ENCODE data around the gene ZBTB25.

ZBTB25 gene

DNA sequence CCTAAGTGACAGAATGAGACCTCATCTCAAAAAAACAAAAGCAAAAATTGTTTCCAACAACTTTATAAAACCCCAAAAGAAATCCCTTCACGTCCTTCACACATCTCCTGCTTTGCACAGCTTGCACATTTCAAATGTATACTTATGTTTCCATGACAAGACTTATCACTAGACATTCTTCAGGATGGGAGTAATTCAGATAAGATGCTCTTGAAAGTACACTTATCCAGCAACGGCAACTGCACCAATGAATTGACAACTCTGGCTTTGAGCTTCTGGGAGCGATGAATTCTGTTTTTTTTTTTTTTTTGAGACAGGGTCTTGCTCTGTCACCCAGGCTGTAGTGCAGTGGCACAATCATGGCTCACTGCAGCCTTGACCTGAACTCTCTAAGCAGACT is 69.1 kb downstream of the ZBTB25 start:
- DNase-seq = no peak

DNA sequence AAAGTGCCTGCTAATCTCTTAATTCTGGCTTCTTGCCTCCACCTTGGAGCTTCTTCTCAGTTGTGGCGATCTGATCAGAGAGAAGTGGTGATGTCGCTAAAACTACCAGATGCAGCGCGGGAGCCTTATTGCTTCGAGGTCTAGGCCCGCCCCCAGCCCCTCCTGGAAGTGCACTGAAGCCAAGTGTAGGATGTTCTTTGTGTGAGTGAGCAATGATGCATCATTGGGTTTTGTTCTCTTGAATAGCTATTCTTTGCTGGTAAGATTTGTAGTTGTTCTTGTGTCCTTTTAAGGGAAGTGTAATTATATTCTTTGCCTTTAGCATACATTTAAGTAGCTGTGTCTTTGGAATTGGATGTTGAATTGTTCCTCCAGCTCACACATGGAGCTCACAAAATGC is 79.7 kb downstream of the ZBTB25 start:
- no peak for DNase-seq

DNA sequence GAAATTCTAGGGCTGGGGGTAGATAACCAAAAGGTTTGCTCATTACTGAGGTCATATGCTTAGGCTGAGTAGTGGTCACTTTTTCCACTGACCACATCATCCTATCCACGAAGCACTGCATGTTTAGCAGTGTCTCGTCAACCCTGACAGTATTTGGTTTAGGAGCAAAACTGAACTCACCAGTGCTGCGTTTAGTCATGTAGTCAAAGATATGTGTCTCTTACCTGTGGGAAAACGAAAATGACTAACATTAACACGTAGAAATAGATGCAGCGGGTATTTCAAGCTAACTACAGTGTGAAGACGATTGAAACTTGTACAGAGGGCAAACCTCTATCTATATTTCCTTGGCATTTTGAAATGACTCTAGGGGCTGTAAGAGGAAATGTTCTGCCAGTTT is 80.9 kb downstream of the ZBTB25 start:
- no peak for DNase-seq

DNA sequence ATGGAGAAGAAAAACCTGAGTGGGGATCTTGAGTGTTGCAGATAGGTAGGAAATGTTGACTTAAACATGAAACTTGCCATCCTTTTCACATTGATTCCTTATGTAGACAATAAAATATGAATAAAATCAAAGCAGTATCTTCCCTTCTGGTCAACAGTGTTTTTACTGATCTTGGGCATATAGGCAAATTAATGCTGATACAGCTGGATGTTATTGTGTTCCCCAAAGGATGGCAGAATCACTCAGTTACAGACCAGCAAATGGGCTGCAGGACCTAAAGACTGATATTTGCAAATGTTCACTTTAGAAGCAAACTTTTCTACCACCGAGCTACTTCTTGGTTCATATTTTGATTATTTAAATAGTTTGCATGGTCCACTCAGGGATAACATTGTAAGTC is 81.6 kb downstream of the ZBTB25 start:
- DNase-seq = no peak

DNA sequence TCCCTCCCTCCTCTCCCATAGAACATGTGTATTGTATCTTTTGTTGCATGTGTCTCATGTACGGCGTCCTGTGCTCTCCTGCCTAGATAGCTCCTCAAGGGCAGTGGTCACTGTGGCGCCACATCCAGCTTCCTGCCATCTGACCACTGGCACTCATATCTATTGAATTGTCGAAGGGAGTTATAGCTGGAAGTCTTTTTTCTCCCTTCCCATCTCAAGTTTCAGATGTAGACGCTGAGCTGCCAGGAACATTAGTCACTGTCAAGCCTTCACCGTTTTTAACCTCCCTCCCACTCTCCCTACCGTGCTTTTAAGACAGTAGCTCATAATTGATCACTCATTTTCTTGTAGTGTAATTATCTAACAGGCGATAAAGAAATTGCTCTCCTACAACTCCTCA is 82.5 kb downstream of the ZBTB25 start:
- DNase-seq = no peak

DNA sequence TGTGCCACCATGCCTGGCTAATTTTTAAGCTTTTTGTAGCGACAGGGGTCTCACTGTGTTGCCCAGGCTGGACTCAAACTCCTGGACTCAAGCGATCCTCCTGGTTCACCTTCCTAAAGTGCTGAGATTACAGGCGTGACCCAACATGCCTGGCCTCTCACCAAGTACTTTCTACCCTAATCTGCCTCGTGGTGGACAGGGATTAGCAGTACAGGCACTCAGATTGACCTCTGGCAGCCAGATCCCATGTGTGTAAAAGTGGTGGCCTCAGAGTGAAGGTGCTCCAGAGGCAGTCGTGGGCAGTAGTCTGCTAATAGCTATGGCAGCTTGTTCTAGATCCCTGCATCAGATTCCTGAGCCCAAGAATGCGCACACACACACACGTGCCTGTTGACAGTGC is 84.6 kb downstream of the ZBTB25 start:
- no peak for DNase-seq

DNA sequence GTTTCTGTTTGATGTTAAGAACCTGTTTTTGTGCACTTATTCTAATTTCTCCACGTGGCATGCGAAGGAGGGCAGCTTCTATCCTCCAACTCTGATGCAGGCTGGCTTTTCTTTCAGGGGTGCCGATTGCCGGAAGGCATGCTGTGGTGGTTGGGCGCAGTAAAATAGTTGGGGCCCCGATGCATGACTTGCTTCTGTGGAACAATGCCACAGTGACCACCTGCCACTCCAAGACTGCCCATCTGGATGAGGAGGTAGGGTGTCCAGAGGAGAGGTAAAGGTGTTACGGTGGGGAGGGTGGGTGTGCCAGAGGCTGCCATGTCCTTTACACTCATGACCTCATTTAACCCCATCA is 85.9 kb downstream of the ZBTB25 start:
- DNase-seq = no peak

DNA sequence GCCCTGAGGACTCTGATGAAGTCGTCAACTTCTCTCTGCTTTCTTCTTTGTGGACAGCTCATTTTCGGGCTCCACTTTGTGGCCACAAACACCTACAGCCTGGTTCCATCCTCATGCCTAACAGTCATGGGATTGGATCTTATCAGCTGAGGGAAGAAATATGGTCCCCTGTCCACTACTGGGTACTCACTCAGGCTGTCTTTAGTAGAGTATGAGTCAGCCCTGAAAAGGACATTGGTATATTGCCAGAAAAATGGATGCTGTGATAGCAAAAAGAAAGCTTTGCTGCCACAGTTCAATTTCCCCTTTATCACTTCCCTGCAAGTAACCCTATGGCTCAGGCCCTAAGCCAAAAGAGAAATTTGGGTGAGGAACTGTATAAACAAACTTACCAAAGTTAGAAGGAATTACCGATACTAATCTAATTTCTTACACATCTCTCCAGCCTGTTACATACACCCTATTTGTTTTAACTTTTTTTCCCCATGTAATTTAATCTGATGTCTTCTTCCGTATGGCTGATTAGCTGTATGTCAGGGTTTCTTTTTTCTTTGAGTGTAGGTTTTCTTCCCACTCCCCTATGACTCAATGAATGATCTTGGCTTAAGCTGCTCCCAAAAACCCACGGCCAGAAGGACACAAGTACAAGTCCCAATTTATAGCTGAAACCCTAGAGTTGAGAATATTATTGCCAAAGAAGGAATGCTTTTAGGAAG is 86.4 kb downstream of the ZBTB25 start:
- DNase-seq = no peak

DNA sequence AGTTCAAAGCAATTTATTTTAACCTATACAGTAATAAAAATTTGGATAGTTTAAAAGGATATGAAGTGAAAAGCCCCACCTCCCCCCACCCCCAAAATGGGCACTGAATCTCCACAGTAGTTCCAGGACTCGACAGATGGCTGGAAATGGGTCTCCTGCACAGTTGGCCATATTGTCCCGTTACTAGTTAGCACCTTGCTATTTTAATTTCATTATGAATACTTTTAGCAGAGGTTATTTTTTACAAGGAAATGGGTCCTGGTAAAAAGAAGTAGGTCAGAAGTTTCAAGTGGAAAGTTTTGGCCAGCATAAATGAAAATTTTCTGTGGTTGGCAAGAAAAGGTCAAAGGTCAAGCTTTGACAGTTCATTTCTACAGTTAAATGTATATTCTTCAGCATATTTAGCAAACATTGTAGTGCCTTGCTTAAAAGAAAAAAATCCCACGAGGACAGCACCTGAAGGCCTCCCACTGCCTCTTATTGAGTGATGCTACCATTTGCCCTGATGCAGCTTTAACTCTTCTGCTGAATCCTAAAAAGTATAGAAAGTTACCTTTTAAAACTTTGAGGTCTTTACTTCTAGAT is 87.2 kb downstream of the ZBTB25 start:
- no peak for DNase-seq

DNA sequence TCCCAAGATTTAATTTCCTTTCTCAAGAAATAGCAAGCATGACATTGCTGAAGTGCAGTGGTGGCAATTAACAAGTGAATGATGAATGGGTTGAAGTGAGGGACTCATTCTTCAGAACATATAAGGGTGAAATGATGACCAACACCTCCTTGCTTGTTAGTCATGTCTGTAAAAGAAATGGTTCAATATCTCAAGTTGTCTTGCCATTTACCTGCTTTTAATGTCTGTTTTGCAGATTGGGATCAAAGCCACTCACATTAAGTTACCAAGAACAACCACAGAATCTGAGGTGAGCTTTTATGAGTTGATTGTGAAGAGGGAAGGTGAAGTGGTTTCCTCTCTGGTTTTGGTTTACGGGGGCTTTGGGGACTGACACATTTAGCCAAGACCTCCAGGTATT is 91.4 kb downstream of the ZBTB25 start:
- DNase-seq = no peak

DNA sequence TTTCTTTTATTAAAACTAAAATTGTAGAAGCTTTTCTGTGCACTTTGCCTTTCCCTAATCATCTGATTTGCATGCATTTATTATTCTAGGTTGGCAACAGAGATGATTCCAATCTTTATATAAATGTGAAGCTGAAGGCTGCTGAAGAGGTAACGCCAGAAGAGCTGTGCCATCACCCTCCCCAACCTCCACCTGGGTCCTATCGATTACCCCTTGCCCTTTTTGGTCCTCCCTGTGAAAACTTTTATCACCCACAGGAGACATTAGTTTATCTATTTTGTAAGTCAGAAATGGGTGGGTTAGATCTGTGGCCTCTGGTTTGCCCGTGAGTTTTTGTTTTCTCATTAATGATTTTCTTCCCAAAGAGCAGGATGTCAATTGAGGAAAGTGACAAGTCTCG is 92.6 kb downstream of the ZBTB25 start:
- DNase-seq = no peak

DNA sequence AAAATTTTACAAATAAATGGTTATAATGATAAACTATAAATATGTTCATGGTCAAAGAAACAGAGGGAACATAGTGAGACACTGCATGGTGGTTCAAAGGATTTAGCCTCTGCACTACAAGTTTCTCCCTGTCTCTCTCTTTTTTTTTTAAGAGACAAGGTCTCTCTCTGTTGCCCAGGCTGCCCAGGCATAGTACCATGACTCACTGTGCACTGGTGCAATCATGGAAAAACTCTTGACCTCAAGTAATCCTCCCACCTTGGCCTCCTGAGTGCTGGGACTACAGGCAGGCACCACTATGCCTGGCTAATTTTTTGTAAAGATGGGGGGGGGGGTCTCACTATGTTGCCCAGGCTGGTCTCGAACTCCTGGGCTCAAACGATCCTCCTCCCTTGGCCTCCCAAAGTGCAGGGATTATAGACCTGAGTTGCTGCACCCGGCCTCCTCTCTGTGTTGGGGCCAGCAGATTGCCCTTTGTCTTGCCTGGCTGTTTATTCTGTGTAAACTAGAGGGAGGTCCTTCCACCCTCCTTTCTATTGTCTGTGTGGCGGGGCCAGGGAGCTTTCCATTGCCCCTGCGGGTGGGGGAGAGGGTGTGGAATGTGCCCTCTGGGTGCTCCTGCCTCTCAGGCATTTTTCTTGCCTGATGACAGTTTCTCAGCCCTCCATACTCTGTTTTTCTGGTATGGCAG is 93.4 kb downstream of the ZBTB25 start:
- no peak for DNase-seq

DNA sequence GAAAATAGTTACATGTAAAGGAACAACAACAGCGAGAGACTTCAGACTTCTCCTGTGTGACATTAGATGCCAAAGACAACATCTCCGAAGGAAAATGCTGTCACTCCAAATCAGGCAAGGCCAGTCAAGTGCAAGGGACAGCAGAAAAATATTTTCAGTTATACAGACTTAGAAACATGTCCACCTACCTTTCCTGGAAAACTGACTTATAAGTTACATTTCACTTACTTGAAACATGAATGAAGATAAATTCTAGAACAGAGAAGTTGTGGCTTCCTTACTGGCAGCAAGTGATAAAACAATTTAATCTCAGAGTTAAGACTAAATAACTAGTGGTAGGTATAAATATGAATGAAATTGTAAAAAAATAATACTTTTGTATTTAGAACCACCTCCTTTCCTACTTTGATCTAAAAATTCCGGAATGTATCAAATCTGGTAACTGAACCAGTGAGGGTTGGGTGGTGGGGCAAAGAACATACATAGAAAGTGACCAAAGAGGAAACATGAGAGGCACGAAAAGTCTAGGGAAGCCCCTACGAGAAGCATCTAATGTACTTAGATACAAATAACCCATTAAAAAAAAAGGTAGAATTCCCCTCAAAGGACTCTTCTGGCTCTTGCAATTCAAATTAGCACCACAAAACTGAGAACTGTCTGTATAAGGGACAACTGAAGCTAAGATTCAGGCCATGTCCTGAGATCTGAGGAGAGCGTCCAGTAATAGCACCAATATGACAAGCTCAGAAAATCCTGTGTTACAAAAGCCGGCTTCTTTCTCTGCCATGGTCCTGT is 94.3 kb downstream of the ZBTB25 start:
- no peak for DNase-seq

DNA sequence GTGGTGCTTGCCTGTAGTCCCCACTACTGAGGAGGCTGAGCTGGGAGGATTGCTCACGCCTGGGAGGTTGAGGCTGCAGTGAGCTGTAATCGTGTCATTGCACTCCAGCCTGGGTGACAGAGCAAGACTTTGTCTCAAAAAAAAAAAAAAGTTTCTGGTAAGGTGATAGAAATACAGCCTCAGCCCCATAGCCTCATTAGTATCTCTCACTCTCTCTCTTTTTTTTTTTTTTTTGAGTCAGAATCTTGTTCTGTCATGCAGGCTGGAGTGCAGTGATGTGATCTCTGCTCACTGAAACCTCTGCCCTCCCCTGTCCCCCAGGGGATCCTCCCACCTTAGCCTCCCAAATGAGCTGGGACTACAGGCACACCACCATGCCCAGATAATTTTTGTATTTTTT is 96.3 kb downstream of the ZBTB25 start:
- no peak for DNase-seq

DNA sequence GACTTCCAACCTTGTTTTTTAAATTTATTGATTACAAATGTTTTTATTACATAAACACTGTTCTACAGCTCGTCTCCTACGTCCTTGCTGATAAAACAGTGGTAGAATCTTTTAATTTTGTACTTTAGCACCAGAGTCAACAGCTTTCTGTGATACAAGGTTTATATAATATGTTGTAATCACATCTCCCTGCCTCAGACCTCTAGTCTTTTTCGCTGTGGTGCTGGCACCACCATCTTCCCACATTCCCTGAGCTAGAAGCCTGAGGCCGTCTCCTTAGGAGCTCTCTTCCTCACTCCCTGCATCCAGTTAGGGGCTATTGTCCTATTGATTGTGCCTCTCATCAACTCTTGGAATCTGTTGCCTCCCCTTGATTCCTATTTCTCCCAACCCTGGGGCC is 98.3 kb downstream of the ZBTB25 start:
- DNase-seq = no peak

DNA sequence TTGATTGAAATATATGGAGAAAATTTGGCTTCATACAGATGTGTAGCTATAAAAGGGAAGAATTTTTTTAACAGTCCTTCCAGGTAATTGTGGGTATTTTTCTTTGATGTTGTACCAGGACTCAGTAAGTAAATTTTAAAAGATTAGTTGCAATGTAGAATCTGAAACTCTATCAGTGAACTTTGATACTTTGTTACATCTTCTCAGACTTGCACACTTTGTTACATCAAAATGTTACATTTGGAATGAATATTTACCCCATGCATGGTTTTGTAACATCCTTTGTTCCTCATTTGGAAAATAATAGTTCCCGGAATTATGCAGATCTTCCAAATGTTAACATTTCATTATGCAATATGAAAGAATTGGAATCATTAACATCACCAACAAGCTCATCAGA is 101.7 kb downstream of the ZBTB25 start:
- DNase-seq = no peak

DNA sequence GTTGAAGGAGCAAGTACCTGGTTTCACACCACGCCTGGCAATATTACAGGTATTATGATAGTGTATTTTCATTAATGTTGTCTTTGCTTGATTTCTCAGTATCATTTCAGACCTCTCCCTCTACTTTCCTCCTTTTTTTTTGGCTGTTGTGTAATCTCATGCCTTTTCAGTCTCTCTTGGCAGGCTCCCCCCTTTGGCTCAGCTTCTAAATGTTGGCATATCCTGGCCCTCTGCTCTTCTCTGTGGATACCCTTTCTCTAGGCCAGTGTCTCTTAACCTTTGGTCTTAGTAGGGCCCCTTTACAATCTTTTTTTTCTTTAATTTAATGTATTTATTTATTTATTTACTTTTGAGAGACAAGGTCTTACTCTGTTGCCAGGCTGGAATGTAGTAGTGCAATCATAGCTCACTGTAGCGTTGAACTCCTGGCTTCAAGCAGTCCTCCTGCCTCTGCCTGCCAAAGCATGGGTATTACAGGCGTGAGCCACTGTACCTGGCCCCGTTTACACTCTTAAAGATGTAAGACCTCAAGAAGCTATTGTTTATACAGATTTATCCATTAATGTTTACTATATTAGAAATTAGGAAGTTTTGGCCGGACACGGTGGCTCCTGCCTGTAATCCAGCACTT is 102.7 kb downstream of the ZBTB25 start:
- DNase-seq = no peak

Measured in RPMI8226 (cell line).